A549 (cell line): Measurements from ENCODE around the gene FAM216B. TPM values are rescaled to one million over a fixed set of nuclear protein-coding genes. Genes with fewer than 3 reads are reported as not detected.

Experiments
- ATAC-seq, 2 experiments: fragments of 200-7000 bp in 1 of 2; fragments of >200 bp in 1 of 2; cut with Nextera tagmentation in 1 of 2; cut with Tn5 transposase in 1 of 2; 3 replicates each; pipeline versions ENCODE4 v1.8.0 to v1.9.1; 2018 to 2020; ENCODE audit warnings: mild to moderate bottlenecking in 1 of 2, moderate library complexity in 1 of 2
- CTCF ChIA-PET: fragments of 300-600 bp; sonication (Branson Sonifier 250); formaldehyde crosslinking; extraction: SDS; loops from one replicate; lab custom pipeline; 2021; ENCODE audit warnings: antibody characterized with exemption, inconsistent platforms; lab: Yijun Ruan, JAX
- POLR2A ChIA-PET: fragments of 350-600 bp; formaldehyde crosslinking; extraction: SDS; loops from one replicate; lab custom pipeline; 2021; ENCODE audit warnings: antibody characterized with exemption, inconsistent platforms; lab: Yijun Ruan, JAX
- DNase-seq, 2 experiments: peaks; one replicate each; pipeline versions ENCODE4 v3.0.0 to v3.0.0-alpha.2; 2011 to 2016; ENCODE audit warnings: low read depth in 1 of 2, low spot score in 1 of 2
- FAIRE-seq: peaks from 2 replicates; lab custom pipeline; 2011; peaks lifted over from hg19 to GRCh38; lab: Jason Lieb, UNC
- H3K27ac ChIP-seq, 2 experiments: fragments of >200 bp; sonication (Bioruptor Twin); formaldehyde crosslinking; 3 replicates each; pipeline ENCODE4 v1.5.1; 2016 to 2017
- H3K4me1 ChIP-seq: fragments of >200 bp; sonication (Bioruptor Twin); formaldehyde crosslinking; 3 replicates; pipeline ENCODE4 v1.6.1; 2016
- H3K4me2 ChIP-seq: fragments of >200 bp; sonication (Bioruptor Twin); formaldehyde crosslinking; 3 replicates; pipeline ENCODE4 v1.6.1; 2016
- H3K4me3 ChIP-seq: fragments of >200 bp; sonication (Bioruptor Twin); formaldehyde crosslinking; 3 replicates; pipeline ENCODE4 v1.5.1; 2016
- H3K9me3 ChIP-seq: fragments of >200 bp; sonication (Bioruptor Twin); formaldehyde crosslinking; 3 replicates; pipeline ENCODE4 v1.6.1; 2016
- BHLHE40 ChIP-seq: IDR thresholded peaks from 2 replicates; pipeline ENCODE4 v1.6.1; 2012; ENCODE audit warnings: low read depth, low read length, inconsistent platforms
- CBX2 ChIP-seq: fragments of 200-600 bp; sonication (generic); IDR thresholded peaks from 2 replicates; pipeline ENCODE4 v1.6.1; 2016; ENCODE audit warnings: low read depth, mild to moderate bottlenecking, borderline replicate concordance
- CBX8 ChIP-seq: fragments of 200-600 bp; sonication (generic); IDR thresholded peaks from 2 replicates; pipeline ENCODE4 v1.6.1; 2016
- CEBPB ChIP-seq, 2 experiments: fragments of >200 bp in 1 of 2; sonication (Bioruptor Twin) in 1 of 2; formaldehyde crosslinking in 1 of 2; IDR thresholded peaks; 2 replicates each; pipeline ENCODE4 v1.6.1; 2012 to 2016
- CHD4 ChIP-seq: fragments of 200-600 bp; sonication (generic); IDR thresholded peaks from 2 replicates; pipeline ENCODE4 v1.6.1; 2016; ENCODE audit warnings: antibody characterized with exemption, mild to moderate bottlenecking, borderline replicate concordance
- EHF ChIP-seq: fragments of 250-450 bp; sonication (Bioruptor Pico); IDR thresholded peaks from 2 replicates; pipeline ENCODE4 v1.5.0; 2020; ENCODE audit warnings: mild to moderate bottlenecking
- EHMT2 ChIP-seq: fragments of 200-600 bp; sonication (generic); IDR thresholded peaks from 2 replicates; pipeline ENCODE4 v1.6.1; 2016; ENCODE audit warnings: antibody characterized with exemption, low read depth, mild to moderate bottlenecking, moderate library complexity
- FOSL2 ChIP-seq, 2 experiments: fragments of 450-650 bp in 1 of 2; fragments of >200 bp in 1 of 2; sonication (Bioruptor Twin) in 1 of 2; formaldehyde crosslinking; IDR thresholded peaks; 2 replicates each; pipeline versions ENCODE4 v1.5.0 to v1.6.1; 2016 to 2020; ENCODE audit warnings: mild to moderate bottlenecking in 1 of 2, moderate library complexity in 1 of 2
- FOXS1 ChIP-seq: fragments of 250-450 bp; sonication (Bioruptor Pico); IDR thresholded peaks from 2 replicates; pipeline ENCODE4 v1.5.0; 2020; ENCODE audit warnings: mild to moderate bottlenecking, moderate library complexity
- HOXA7 ChIP-seq: fragments of 250-450 bp; sonication (Bioruptor Pico); IDR thresholded peaks from 2 replicates; pipeline ENCODE4 v1.5.0; 2020; ENCODE audit warnings: mild to moderate bottlenecking, moderate library complexity
- HOXB13 ChIP-seq: fragments of 250-450 bp; sonication (Bioruptor Pico); IDR thresholded peaks from 2 replicates; pipeline ENCODE4 v1.5.0; 2020; ENCODE audit warnings: low read depth, mild to moderate bottlenecking, moderate library complexity
- HOXB5 ChIP-seq: fragments of 250-450 bp; sonication (Bioruptor Pico); IDR thresholded peaks from 2 replicates; pipeline ENCODE4 v1.5.0; 2020; ENCODE audit warnings: mild to moderate bottlenecking, moderate library complexity
- KDM1A ChIP-seq: fragments of 200-600 bp; sonication (generic); IDR thresholded peaks from 2 replicates; pipeline ENCODE4 v1.6.1; 2016; ENCODE audit warnings: low read depth, mild to moderate bottlenecking
- MAZ ChIP-seq: fragments of 150-350 bp; IDR thresholded peaks from 2 replicates; pipeline ENCODE4 v1.6.1; 2014; ENCODE audit warnings: antibody characterized with exemption, low read depth, low read length, borderline replicate concordance
- NPAS2 ChIP-seq: fragments of 250-450 bp; sonication (Bioruptor Pico); IDR thresholded peaks from 2 replicates; pipeline ENCODE4 v1.8.0; 2022; ENCODE audit warnings: mild to moderate bottlenecking, moderate library complexity, borderline replicate concordance
- NR3C1 ChIP-seq: fragments of >200 bp; sonication (Bioruptor Twin); formaldehyde crosslinking; IDR thresholded peaks from 3 replicates; pipeline ENCODE4 v1.6.1; 2017
- PHF8 ChIP-seq: fragments of 200-600 bp; sonication (generic); IDR thresholded peaks from 2 replicates; pipeline ENCODE4 v1.6.1; 2016; ENCODE audit warnings: low read depth, mild to moderate bottlenecking, antibody characterized with exemption, moderate library complexity, borderline replicate concordance
- RFX5 ChIP-seq: fragments of 450-650 bp; IDR thresholded peaks from 2 replicates; pipeline ENCODE4 v1.7.1; 2014; ENCODE audit warnings: antibody characterized with exemption, mild to moderate bottlenecking, moderate library complexity
- SMC3 ChIP-seq: fragments of >200 bp; sonication (Bioruptor Twin); formaldehyde crosslinking; IDR thresholded peaks from 3 replicates; pipeline ENCODE4 v1.6.1; 2018; ENCODE audit warnings: inconsistent platforms
- ZFP36 ChIP-seq: fragments of 450-650 bp; IDR thresholded peaks from 2 replicates; pipeline ENCODE4 v1.6.1; 2014; ENCODE audit warnings: borderline replicate concordance; ENCODE audit not compliant: partially characterized antibody
- ZNF302 ChIP-seq: fragments of 250-450 bp; sonication (Bioruptor Pico); IDR thresholded peaks from 2 replicates; pipeline ENCODE4 v1.9.0; 2021; ENCODE audit warnings: inconsistent platforms, mild to moderate bottlenecking, moderate library complexity
- WGBS: methylation state at CpG from one replicate; pipeline ENCODE4 v1.1.6; 2017; ENCODE audit errors: missing lambda C conversion rate; 5-methylcytosine and 5-hydroxymethylcytosine counted together
- polyA minus RNA-seq: library from RNA; depleted of rRNA, polyadenylated mRNA; stranded (reverse); fragments of >200 nt; gene quantifications from 2 replicates; pipeline ENCODE4 v1.2.3, GENCODE V29; 2011; rRNA and poly(A)+ RNA removed
- polyA plus RNA-seq, 4 experiments: library from polyadenylated mRNA; depleted of rRNA in 3 of 4; stranded (reverse); fragments of >200 nt; fragmentation: RNase III in 1 of 4; extraction: RNeasy Plus Mini Kit Qiagen cat#74134 plus additional on column Dnase treatment in 1 of 4; gene quantifications; 2 replicates in 3 of 4; 3 replicates in 1 of 4; pipeline ENCODE4 v1.2.3, GENCODE V29; 2011 to 2017
- TF ChIP-seq, protein P1 (sequence below): fragments of >200 bp; sonication (Bioruptor Twin); formaldehyde crosslinking; IDR thresholded peaks from 2 replicates; pipeline ENCODE4 v1.6.1; 2016
- TF ChIP-seq, protein P2 (sequence below): IDR thresholded peaks from 2 replicates; pipeline ENCODE4 v1.6.1; 2012
- TF ChIP-seq, protein P3 (sequence below): fragments of 250-450 bp; sonication (Bioruptor Pico); IDR thresholded peaks from 2 replicates; pipeline ENCODE4 v1.5.0; 2021; ENCODE audit warnings: mild to moderate bottlenecking, moderate library complexity, borderline replicate concordance
- TF ChIP-seq, protein P4 (sequence below): fragments of 450-650 bp; IDR thresholded peaks from 2 replicates; pipeline ENCODE4 v1.6.1; 2014; ENCODE audit warnings: antibody characterized with exemption
- TF ChIP-seq, protein P5 (sequence below): IDR thresholded peaks from 2 replicates; pipeline ENCODE4 v1.6.1; 2012; ENCODE audit warnings: low read depth, borderline replicate concordance
- TF ChIP-seq, protein P6 (sequence below): fragments of 250-450 bp; sonication (Bioruptor Pico); IDR thresholded peaks from 2 replicates; pipeline ENCODE4 v1.5.0; 2020; ENCODE audit warnings: low read depth, mild to moderate bottlenecking, moderate library complexity

Gene FAM216B
- polyA plus RNA-seq (2011; rRNA removed) = not detected in 2 replicates
- not detected in 2 replicates for polyA plus RNA-seq (2012; cell fraction: cytosol; rRNA removed)
- not detected in 2 replicates for polyA plus RNA-seq (2012; cell fraction: nucleus; rRNA removed)
- polyA plus RNA-seq (2017; fragmentation: RNase III; extraction: RNeasy Plus Mini Kit Qiagen cat#74134 plus additional on column Dnase treatment) = not detected in 3 replicates
- not detected in 2 replicates for polyA minus RNA-seq

DNA sequence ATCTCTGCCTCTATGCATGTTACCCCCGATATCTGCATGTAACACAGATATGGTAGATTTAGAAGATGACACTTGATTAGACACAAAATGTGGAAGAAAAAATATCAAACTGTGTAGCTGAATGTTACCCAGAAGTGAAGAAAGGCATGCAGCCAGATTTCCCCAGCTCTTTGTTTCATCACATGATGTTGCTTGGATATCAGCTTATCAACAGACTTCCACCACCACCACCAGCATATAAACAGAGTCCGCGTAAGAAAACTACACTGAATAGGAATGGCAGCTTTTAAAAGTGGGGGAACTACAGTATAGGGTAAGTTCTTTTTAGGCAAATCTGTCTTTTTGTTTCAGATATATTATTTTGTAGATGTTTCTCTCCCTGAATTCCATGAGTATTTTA lies at the start of gene FAM216B:
Gene FAM216B, plus strand, starts transcription at position 233 of the 400 bp plus-strand sequence. CDS start 2,484 bp downstream, outside the sequence.
- H3K4me1 ChIP-seq = no peaks in the 10 kb centered on the region
- no peak for ATAC-seq
- no peak for TF ChIP-seq ZNF302
- TF ChIP-seq, all 56 proteins: peak for 0
- no peaks in the 10 kb centered on the region for H3K9me3 ChIP-seq
- WGBS = 63% methylated on average over 3 of the region's 3 CpGs
- no peak within 1 kb of the TSS for H3K27ac ChIP-seq
- ChIA-PET CTCF (no interaction called here), POLR2A (no interaction called here)
- H3K4me2 ChIP-seq = no peak within 1 kb of the TSS
- FAIRE-seq (no peak), DNase-seq (no peak)
- H3K4me3 ChIP-seq = no peak within 1 kb of the TSS

DNA sequence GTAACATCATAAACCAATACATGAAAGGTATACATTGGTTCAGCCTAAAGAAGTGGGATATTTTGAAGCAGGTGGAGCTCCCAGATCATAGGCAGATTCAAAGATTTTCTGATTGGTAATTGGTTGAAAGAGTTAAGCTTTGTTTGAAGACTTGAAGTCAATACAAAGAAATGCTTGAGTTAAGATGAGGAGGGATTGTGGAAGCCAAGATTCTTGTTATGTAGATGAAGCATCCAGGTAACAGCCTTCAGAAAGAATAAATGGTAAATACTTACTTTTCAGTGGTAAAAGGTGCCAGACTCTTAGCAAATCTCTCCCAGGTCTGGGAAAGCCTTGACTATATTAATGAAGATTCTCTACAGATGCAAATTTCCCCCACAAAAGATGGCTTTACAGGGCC lies 49.3 kb upstream of the FAM216B start:
- TF ChIP-seq CBX8 (no peak), CBX2 (no peak), ZNF302 (no peak), HOXA7 (CRISPR knock-in tag) (no peak), MAZ (no peak), HOXB5 (no peak), PHF8 (no peak), EHMT2 (no peak), SMC3 (no peak), FOSL2 (IDR thresholded peaks at IDR 0.05) (no peak), FOSL2 (CRISPR knock-in tag; IDR thresholded peaks at IDR 0.05) (no peak), CHD4 (no peak), ZFP36 (no peak), EHF (CRISPR knock-in tag) (no peak)
- TF ChIP-seq, protein P1, sequence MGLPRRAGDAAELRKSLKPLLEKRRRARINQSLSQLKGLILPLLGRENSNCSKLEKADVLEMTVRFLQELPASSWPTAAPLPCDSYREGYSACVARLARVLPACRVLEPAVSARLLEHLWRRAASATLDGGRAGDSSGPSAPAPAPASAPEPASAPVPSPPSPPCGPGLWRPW = no peak
- TF ChIP-seq, protein P2, sequence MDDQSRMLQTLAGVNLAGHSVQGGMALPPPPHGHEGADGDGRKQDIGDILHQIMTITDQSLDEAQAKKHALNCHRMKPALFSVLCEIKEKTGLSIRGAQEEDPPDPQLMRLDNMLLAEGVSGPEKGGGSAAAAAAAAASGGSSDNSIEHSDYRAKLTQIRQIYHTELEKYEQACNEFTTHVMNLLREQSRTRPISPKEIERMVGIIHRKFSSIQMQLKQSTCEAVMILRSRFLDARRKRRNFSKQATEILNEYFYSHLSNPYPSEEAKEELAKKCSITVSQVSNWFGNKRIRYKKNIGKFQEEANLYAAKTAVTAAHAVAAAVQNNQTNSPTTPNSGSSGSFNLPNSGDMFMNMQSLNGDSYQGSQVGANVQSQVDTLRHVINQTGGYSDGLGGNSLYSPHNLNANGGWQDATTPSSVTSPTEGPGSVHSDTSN = no peak
- no peak for DNase-seq
- no peaks in the 10 kb centered on the region for H3K4me1 ChIP-seq
- H3K9me3 ChIP-seq = no peaks in the 10 kb centered on the region
- H3K4me3 ChIP-seq = no peak overlapping the region
- H3K27ac ChIP-seq = no peak overlapping the region
- ChIA-PET POLR2A (no interaction called here), CTCF (no interaction called here)
- ATAC-seq = no peak
- no peak for FAIRE-seq
- H3K4me2 ChIP-seq = no peak overlapping the region

DNA sequence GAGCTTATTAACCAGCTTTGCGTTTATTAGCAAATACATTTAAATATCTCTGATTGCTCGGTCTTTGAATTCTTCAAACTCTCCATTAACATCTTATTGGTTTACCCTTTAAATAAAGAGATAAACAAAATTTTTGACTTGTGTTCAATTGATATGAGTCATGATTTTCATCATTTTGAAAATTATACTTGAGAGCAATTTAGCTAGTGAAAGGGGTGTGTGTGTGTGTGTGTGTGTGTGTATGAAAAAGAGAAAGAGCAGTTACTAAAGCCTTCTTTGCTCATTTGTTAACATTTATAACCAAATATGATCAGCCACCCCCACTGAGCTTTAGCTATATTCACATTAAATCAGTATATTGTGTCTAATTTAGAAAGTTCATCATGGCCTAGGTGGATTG lies 48.3 kb upstream of the FAM216B start:
- FAIRE-seq (no peak), ATAC-seq (no peak), DNase-seq (no peak)
- Histone ChIP-seq H3K4me1 (no peaks in the 10 kb centered on the region), H3K27ac (no peak overlapping the region), H3K4me3 (no peak overlapping the region), H3K4me2 (no peak overlapping the region), H3K9me3 (no peaks in the 10 kb centered on the region)
- 54% methylated on average over 2 of the region's 2 CpGs for WGBS
- ChIA-PET CTCF (no interaction called here), POLR2A (no interaction called here)
- TF ChIP-seq NPAS2 (CRISPR knock-in tag) (no peak), CHD4 (no peak), PHF8 (no peak), HOXB13 (CRISPR knock-in tag) (no peak), NR3C1 (no peak), ZFP36 (no peak), KDM1A (no peak), BHLHE40 (no peak), RFX5 (no peak), FOXS1 (CRISPR knock-in tag) (no peak), HOXA7 (CRISPR knock-in tag) (no peak), CEBPB (IDR thresholded peaks at IDR 0.05) (no peak)
- TF ChIP-seq, protein P3, sequence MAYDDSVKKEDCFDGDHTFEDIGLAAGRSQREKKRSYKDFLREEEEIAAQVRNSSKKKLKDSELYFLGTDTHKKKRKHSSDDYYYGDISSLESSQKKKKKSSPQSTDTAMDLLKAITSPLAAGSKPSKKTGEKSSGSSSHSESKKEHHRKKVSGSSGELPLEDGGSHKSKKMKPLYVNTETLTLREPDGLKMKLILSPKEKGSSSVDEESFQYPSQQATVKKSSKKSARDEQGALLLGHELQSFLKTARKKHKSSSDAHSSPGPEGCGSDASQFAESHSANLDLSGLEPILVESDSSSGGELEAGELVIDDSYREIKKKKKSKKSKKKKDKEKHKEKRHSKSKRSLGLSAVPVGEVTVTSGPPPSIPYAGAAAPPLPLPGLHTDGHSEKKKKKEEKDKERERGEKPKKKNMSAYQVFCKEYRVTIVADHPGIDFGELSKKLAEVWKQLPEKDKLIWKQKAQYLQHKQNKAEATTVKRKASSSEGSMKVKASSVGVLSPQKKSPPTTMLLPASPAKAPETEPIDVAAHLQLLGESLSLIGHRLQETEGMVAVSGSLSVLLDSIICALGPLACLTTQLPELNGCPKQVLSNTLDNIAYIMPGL (CRISPR knock-in tag) = no peak
- TF ChIP-seq, protein P4, sequence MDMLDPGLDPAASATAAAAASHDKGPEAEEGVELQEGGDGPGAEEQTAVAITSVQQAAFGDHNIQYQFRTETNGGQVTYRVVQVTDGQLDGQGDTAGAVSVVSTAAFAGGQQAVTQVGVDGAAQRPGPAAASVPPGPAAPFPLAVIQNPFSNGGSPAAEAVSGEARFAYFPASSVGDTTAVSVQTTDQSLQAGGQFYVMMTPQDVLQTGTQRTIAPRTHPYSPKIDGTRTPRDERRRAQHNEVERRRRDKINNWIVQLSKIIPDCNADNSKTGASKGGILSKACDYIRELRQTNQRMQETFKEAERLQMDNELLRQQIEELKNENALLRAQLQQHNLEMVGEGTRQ = no peak
- TF ChIP-seq, protein P5, sequence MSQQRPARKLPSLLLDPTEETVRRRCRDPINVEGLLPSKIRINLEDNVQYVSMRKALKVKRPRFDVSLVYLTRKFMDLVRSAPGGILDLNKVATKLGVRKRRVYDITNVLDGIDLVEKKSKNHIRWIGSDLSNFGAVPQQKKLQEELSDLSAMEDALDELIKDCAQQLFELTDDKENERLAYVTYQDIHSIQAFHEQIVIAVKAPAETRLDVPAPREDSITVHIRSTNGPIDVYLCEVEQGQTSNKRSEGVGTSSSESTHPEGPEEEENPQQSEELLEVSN = no peak
- TF ChIP-seq, protein P6, sequence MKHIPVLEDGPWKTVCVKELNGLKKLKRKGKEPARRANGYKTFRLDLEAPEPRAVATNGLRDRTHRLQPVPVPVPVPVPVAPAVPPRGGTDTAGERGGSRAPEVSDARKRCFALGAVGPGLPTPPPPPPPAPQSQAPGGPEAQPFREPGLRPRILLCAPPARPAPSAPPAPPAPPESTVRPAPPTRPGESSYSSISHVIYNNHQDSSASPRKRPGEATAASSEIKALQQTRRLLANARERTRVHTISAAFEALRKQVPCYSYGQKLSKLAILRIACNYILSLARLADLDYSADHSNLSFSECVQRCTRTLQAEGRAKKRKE = no peak
- TF ChIP-seq, protein P1 = no peak
